ENCODE measurements around the gene ADAMTS2. TPM values are rescaled to one million over a fixed set of nuclear protein-coding genes. Genes with fewer than 3 reads are reported as not detected.

ADAMTS2 gene
- total RNA-seq, 2 experiments from 2014 or later = not detected

DNA sequence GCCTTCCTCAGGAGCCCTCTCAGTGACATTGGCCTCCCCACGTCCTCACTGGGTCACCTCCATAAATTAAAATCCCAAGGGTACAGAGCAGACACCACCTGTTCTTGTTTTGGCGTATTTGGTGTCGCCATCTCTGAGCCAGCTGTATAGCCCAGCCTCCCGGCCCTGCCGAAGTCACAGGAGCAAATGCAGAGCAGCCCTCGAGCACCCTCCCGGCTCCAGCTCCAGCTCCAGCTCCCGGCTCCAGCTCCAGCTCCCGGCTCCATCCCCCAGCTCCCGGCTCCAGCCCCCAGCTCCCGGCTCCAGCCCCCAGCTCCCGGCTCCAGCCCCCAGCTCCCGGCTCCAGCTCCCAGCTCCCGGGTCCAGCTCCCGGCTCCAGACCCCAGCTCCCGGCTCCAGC lies 210.8 kb downstream of the ADAMTS2 start:
- no peaks in the 10 kb centered on the region for H3K4me1 Mint-ChIP-seq (ENCODE audit: low read depth)
- intact Hi-C loops (cut with DNase I, micrococcal nuclease) = no loop called here
- Histone ChIP-seq H3K27ac (ENCODE audit: low read depth in 1 of 2, low read length in 2 of 2) (no peak overlapping the region), H3K27me3 (ENCODE audit: control insufficient read depth in 1 of 2, insufficient read depth in 2 of 2, low read length in 2 of 2) (no peaks in the 10 kb centered on the region), H3K4me1 (ENCODE audit: insufficient read depth, low read length) (no peaks in the 10 kb centered on the region), H3K4me3 (ENCODE audit: low read length) (no peak overlapping the region), H3K9me3 (ENCODE audit: control insufficient read depth in 1 of 2, insufficient read depth in 1 of 2, low read length in 2 of 2) (peaks cover 0 to 26% of the 10 kb centered on the region in 2 experiments), H3K36me3 (ENCODE audit: insufficient read depth, low read length) (no peaks in the 10 kb centered on the region)
- ChIA-PET POLR2A (no interaction called here), CTCF (no interaction called here)
- DNase-seq (no peak), ATAC-seq (ENCODE audit: poor library complexity) (no peak)
- no peak for TF ChIP-seq CTCF (IDR thresholded peaks at IDR 0.05)
- H3K27ac Mint-ChIP-seq = no peak overlapping the region
- H3K27me3 Mint-ChIP-seq = no peaks in the 10 kb centered on the region
- H3K36me3 Mint-ChIP-seq (ENCODE audit: low read depth) = no peaks in the 10 kb centered on the region
- no peaks in the 10 kb centered on the region for H3K9me3 Mint-ChIP-seq
- no peak overlapping the region for H3K4me3 Mint-ChIP-seq

GRCh38 chr5:179132586-179133355 lies 212.5 kb downstream of the ADAMTS2 start:
- no peaks in the 10 kb centered on the region for H3K4me1 ChIP-seq (ENCODE audit: insufficient read depth, low read length)
- H3K4me3 ChIP-seq (ENCODE audit: low read length) = no peak overlapping the region
- ChIA-PET POLR2A (no interaction called here), CTCF (interaction anchor here (0.7 kb wide), 1 partner anchor 35 kb away, joined by 3 read pairs; no protein-coding TSS in a partner anchor)
- H3K27me3 ChIP-seq (ENCODE audit: control insufficient read depth in 1 of 2, insufficient read depth in 2 of 2, low read length in 2 of 2) = no peaks in the 10 kb centered on the region
- intact Hi-C loops (cut with DNase I, micrococcal nuclease) = no loop called here
- H3K27me3 Mint-ChIP-seq = no peaks in the 10 kb centered on the region
- H3K36me3 Mint-ChIP-seq (ENCODE audit: low read depth) = no peaks in the 10 kb centered on the region
- no peaks in the 10 kb centered on the region for H3K4me1 Mint-ChIP-seq (ENCODE audit: low read depth)
- H3K9me3 Mint-ChIP-seq = no peaks in the 10 kb centered on the region
- peaks cover 0 to 30% of the 10 kb centered on the region in 2 experiments for H3K9me3 ChIP-seq (ENCODE audit: control insufficient read depth in 1 of 2, insufficient read depth in 1 of 2, low read length in 2 of 2)
- no peak overlapping the region for H3K27ac Mint-ChIP-seq
- H3K36me3 ChIP-seq (ENCODE audit: insufficient read depth, low read length) = no peaks in the 10 kb centered on the region
- no peak for TF ChIP-seq CTCF (IDR thresholded peaks at IDR 0.05)
- no peak overlapping the region for H3K27ac ChIP-seq (ENCODE audit: low read depth in 1 of 2, low read length in 2 of 2)
- ATAC-seq (ENCODE audit: poor library complexity) (no peak), DNase-seq (no peak)
- no peak overlapping the region for H3K4me3 Mint-ChIP-seq

DNA sequence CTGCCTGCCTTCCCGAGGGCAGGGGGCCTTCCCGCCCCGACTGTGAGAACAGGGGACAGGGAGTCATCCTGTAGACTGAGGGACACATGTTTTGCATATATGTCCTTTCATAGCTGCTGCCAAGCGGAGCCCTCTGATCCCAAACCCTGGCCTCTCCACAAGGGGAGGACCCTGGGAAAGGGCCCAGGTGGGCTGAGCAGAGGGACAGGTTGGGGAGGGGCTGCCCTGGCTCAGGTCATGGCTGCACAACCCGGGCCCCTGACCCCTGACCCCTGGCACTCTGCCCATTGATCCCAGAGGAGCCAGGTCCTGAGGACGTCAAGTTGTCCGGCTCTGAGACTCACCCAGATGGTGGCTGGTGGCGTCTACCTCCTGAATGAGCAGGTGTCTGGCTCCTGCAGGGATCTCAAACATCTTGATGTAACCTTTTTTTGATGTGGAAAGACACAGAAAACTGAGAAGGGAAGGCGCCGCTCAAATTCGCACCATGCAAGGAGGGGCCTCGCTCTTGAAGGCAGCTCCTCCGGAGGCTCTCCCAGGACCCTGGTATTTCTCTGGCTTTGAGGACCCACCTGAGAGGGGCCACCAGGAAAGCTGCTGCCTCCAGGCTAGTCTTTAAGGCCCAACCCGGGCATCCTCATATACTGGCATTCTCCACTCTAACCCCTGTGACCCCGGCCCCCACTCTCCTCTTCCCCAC lies 213.2 kb downstream of the ADAMTS2 start:
- Mint-ChIP-seq H3K9me3 (no peaks in the 10 kb centered on the region), H3K4me1 (ENCODE audit: low read depth) (no peaks in the 10 kb centered on the region), H3K4me3 (no peak overlapping the region), H3K27me3 (no peaks in the 10 kb centered on the region), H3K27ac (no peak overlapping the region), H3K36me3 (ENCODE audit: low read depth) (no peaks in the 10 kb centered on the region)
- no peak for TF ChIP-seq CTCF (IDR thresholded peaks at IDR 0.05)
- no peak for DNase-seq
- no peaks in the 10 kb centered on the region for H3K36me3 ChIP-seq (ENCODE audit: insufficient read depth, low read length)
- no peaks in the 10 kb centered on the region for H3K4me1 ChIP-seq (ENCODE audit: insufficient read depth, low read length)
- no peak overlapping the region for H3K4me3 ChIP-seq (ENCODE audit: low read length)
- CTCF ChIA-PET = interaction anchor here (0.7 kb wide), 1 partner anchor 35 kb away, joined by 3 read pairs; no protein-coding TSS in a partner anchor
- no peaks in the 10 kb centered on the region for H3K27me3 ChIP-seq (ENCODE audit: control insufficient read depth in 1 of 2, insufficient read depth in 2 of 2, low read length in 2 of 2)
- peaks cover 0 to 37% of the 10 kb centered on the region in 2 experiments for H3K9me3 ChIP-seq (ENCODE audit: control insufficient read depth in 1 of 2, insufficient read depth in 1 of 2, low read length in 2 of 2)
- ATAC-seq (ENCODE audit: poor library complexity) = no peak
- intact Hi-C loops (cut with DNase I, micrococcal nuclease) = no loop called here
- no peak overlapping the region for H3K27ac ChIP-seq (ENCODE audit: low read depth in 1 of 2, low read length in 2 of 2)
- POLR2A ChIA-PET = no interaction called here
